Body of pancreas (tissue), 4 donors: ENCODE measurements around the gene TCEA2.

Experiments
- POLR2A ChIP-seq, 3 donors: fragments of 450-650 bp; IDR thresholded peaks; one replicate each; pipeline ENCODE4 v1.6.1; 2016; ENCODE audit warnings: antibody characterized with exemption in 3 of 3, mild to moderate bottlenecking in 2 of 3
- TF ChIP-seq, protein P1 (sequence below), 7 experiments: fragments of 450-650 bp in 4 of 7; fragments of 200-600 bp in 3 of 7; sonication (generic) in 3 of 7; IDR thresholded peaks; one replicate each; pipeline ENCODE4 v1.5.1; 2016 to 2019; ENCODE audit warnings: antibody characterized with exemption in 7 of 7

- TF ChIP-seq POLR2A (IDR thresholded peaks at IDR 0.05) = no peak
- TF ChIP-seq, protein P1, sequence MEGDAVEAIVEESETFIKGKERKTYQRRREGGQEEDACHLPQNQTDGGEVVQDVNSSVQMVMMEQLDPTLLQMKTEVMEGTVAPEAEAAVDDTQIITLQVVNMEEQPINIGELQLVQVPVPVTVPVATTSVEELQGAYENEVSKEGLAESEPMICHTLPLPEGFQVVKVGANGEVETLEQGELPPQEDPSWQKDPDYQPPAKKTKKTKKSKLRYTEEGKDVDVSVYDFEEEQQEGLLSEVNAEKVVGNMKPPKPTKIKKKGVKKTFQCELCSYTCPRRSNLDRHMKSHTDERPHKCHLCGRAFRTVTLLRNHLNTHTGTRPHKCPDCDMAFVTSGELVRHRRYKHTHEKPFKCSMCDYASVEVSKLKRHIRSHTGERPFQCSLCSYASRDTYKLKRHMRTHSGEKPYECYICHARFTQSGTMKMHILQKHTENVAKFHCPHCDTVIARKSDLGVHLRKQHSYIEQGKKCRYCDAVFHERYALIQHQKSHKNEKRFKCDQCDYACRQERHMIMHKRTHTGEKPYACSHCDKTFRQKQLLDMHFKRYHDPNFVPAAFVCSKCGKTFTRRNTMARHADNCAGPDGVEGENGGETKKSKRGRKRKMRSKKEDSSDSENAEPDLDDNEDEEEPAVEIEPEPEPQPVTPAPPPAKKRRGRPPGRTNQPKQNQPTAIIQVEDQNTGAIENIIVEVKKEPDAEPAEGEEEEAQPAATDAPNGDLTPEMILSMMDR (IDR thresholded peaks at IDR 0.05) = no peak
Measured at GRCh38 chr20:64111841-64112641, 49.0 kb downstream of the TCEA2 start.
